HG03354 (cell line): Measurements from ENCODE around the gene MYH11.

Experiments used
- ATAC-seq: cut with Tn5 transposase; IDR thresholded peaks from one replicate; pipeline ENCODE4 v1.9.1; 2021; ENCODE audit warnings: mild to moderate bottlenecking; ENCODE audit not compliant: unreplicated experiment, poor library complexity, severe bottlenecking

The MYH11 gene

DNA sequence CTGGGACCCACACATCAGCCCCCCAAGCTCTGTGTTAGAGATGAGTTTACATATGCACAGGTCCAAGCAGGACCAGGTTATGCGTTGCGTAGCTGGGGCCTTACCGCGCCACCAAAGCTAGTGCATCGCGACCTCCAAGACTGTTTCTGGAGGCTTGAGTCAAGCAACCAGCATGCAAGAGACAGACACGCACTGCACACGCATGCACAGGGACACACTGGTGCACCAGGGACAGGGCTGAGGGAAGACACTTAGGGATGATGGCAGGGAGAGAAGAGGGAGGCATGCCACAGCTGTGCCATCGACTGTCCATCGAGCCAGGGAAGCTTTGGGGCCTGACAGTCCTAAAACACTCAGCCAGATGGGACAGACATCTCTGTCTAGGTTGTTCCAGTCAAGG is 72.8 kb downstream of the MYH11 start:
- no peak for ATAC-seq

DNA sequence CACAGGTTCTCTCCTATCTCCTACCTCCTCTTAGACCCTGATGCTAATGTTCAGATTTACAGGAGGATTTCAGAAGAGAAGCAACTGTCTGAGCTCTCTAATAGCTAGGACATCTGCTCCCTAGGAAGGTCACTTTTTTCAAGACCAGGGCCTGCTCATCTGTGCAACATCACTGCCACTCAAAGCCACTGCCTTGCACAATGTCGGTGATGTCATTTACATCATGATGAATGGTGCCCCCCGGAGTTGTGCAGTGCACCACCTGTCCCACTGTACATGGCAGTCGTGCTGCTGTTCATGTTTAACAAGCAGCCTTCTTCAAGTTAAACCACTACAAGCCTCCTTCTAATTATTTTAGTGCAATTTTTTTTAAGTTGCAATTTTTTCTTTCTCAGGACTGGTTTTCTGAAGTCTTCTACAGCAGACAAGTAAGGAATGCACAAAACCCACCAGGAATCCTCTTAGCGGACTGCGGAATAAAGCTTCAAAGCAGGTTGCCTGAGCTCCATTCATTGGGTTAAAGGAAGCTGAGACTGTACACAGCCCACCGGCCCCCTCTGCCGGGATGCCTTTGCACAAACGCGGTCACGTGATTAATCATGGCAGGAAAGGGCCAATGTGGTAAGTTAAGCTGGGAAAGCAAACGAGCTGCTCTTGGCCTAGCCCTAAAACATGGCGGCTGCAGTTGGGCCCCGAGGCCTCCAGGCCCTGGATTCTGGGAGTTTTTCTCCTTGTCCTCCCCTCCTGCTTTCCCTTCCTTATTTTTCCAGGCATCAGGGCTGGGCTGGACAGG is 74.1 kb downstream of the MYH11 start:
- ATAC-seq = no peak

DNA sequence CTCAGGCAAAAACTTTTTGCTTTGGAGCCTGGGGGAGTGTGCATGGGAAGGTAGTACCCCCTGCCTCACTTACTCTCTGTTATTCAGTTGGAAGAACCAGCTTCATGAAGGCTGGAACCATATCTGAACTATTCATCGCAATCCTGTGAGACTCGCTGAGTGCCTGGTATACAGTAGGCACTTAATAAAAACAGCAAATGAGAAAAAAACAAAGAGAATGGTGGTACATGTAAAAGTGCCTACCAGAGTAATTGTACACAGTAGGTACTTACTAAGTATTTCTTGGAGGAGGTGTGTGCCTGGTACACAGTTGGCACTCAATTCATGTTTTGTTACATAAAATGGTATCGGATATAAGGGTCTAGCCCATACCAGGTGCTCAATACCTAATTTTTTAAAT is 75.2 kb downstream of the MYH11 start:
- no peak for ATAC-seq

DNA sequence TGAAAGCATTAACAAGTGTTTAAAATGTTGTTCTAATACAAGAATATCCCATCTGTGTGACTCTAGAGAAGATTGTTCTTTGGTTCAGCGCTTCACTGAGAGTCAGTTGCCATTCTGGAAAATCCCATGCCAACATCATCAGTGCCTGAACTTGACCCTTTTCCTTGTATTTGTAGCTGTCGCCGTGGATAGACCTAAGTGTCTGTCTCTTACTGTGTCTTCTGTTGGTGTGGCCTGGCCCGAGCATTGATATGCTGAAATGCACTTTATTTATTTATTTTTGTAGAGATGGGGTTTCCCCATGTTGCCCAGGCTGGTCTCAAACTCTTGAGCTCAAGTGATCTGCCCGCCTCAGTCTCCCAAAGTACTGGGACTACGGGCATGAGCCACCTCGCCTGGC is 76.0 kb downstream of the MYH11 start:
- no peak for ATAC-seq

DNA sequence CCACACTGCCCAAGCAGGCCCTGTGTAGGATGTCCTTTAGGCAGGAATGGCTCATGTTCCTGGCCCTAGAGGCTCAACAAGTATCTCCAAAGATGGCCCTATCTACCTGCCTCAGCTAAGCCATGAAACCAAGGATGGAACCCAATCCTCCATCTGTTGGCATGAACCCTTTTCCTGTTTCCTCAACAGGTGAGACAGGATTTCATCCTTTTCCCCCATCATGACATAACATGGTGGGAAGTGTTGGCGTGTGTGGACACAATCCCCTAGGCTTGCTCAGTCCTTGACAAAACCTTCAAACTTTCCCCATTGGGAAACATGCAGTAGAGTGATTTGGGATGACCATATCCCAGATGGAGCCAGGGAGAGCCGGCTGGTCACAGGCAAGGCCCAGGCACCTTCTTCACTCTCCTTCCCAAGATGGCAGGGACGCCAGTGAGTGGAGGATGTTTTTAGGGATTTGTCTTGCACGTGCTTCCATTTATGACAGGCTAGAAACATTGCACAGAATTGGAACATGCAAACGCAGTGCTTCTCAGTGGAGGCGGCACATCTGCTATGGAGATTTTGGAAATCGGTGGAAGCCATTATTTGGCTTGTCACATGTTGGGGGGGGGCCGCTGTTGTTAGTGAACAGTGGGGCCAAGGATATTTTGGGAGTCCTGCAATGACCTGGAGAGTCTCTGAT is 77.0 kb downstream of the MYH11 start:
- no peak for ATAC-seq

DNA sequence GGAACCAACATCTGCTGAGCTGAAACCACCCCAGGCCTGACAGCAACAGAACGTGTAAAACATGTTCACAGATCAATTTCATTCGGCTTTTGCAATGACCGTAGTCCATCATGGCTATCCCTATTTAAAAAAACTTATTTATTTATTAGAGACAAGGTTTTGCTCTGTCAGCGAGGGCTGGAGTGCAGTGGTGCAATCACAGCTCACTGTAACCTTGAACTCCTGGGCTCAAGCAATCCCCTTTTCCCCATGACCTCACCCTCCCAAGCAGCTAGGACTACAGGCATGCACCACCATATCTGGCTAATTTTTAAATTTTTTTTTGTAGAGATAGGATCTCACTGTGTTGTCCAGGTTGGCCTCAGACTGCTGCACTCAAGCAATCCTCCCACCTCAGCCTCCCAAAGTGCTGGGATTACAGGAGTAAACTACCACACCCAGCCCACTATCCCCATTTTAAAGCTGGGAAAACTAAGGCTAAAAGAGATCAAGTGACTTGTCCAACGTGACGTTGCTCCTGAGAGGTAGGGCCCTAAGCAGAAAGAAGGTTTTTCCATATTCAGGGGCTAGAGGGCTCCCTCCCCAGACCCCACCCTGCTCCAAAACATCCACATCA is 77.7 kb downstream of the MYH11 start:
- no peak for ATAC-seq

DNA sequence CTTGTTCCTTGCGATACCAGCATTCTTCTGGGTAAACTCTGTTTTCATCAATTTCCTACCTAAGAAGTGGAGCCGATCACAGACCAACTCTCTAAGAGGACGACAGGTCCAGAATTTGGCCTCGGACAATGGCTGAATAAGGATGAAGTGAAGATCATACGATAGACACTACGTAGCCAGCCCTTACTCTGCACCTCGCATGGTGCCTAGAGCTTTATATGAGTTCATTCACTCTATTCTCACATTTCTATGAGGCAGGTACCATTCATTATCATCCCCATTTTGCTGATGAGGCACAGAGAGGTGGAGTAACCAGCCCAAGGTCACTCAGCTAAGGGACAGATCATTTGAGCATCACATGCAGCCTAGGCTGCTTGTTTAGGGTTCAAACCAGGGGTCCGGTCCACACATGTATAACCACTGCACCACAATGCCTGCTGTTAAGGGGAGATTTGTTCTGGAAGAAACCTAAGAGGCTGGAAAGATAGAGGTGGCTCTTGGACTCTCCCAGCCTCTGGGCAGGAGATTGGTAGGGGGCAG is 78.6 kb downstream of the MYH11 start:
- ATAC-seq = no peak

DNA sequence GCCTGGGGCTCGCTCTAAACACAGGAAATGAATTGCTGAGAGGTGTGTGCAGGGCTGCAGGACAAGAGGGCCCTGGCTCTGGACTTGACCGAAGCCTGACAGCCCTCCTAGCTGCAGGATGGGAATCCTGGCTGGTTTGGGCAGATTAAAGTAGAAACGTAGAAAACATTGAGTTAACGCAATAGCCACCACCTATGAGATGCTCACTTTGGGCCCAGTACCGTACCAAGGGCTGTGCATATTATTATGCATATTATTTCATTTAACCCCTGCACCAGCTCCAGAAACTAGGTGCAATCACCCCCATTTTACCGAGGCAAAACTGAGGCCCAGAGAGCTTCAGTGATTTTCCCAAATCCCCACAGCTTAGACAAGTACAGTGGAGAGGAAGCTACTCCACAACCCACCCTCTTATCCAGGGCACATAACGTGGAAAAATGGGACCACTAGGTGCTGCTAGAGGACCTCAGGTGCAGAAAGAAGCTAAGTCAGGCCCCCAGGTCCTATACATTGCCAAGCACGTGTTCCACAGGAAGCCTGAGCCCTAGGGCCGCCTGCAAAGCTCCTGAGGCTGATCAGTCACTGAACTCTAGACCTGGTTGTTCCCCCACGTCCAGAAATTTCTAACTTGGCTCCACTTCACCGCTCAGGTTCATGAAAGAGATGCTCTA is 79.2 kb downstream of the MYH11 start:
- no peak for ATAC-seq

DNA sequence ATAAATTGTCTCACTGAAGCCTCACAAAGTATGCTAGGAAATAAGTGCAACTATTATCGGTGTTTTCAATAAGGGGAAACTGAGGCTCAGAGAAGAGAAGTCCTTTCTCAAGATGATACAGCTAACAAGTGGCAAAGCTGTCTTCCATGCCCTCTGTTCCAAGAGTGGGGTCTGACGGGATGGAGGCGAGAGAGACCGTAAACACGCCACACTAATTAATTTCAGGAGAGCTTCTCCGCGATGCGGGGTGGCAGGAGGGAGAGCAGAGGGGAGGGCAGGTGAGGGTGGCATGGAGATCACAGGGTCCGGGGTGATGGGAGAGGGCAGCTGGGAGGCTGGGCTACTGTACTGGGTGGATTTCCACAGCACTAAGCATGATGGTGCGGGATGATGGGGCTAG is 80.3 kb downstream of the MYH11 start:
- no peak for ATAC-seq

DNA sequence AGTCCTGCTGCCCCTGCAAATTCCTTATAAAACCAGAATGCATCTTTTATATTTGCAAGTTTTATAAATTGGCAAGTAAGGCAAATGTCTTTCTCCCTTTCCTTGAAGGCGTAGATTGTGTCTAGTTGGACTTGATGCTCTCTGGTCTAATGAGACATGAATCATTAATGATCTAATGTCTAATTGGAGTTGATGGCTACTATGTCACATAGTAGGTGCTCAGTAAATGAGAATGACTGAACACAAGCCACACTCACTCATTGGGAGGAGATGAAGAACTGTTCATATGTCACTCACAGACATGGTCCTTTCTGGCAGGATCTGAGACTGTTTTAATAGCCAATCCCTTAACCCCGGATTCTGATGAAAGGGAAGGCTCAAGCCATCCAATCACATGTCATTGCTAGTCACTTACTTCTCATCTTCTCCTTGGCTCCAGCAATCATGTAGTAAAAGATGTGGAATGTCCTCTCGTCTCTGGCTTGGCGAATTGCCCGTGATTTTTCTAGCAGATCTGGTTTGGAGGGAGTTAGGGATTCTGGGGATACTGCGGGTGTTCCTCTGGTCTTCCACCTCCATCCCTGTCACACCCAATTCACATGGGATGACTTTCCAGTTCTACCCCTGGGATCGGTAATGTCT is 81.0 kb downstream of the MYH11 start:
- no peak for ATAC-seq

DNA sequence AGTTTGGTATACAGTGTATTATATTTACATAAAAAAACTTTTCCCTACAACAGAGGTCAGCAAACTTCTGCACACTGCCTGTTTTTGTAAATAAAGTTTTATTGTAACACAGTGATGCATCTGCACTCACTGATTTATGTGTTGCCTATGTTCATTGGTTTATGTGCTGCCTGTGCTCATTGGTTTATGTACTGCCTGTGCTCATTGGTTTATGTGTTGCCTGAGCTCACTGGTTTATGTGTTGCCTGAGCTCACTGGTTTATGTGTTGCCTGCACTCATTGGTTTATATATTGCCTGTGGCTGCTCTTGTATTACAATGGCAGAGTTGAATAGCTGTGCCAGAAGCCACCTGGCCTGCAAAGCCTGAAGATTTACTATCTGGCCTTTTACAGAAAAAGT is 81.6 kb downstream of the MYH11 start:
- ATAC-seq = no peak

DNA sequence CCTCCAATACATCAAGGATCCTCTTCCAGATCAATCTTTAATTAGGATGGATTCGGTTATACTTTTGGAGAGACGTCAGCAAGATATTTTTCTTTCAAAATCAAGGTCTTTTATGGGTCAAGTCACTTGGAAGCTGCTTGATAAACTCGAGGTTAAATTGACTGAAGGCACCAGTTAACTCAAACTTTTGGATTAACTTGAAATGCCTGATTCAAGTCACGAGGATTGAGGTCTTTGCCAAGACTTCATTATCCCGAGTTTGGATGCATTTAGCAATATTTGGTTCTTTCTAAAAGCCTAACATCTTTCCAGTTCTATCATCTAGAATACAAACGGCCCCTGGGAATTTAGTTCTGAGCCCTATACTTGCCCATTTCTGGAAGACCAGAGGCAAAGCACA is 82.9 kb downstream of the MYH11 start:
- ATAC-seq = no peak

DNA sequence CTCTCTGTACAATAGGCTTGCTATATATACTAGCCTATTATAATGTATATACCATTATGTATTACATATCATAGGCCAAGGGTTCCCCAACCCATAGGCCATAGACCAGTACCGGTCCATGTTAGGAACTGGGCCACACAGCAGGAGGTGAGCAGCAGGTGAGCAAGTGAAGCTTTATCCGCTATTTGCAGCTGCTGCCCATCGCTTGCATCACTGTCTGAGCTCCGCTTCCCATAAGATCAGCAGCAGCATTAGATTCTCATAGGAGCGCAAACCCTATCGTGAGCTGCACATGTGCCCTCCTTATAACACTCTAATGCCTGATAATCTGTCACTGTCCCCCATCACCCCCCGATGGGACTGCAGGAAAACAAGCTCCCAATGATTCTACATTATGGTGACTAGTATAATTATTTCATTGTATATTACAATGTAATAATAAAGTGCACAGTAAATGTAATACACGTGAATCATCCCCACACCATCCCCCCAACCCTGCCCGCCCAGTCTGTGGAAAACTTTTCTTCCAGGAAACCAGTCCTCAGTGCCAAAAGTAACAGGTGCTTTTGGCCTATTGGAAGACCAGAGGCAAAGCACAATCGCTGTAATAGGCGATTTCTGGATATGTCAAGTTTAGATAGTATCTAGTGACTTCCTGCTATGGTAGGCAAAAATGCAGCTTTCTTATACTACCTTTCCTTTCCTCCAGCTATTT is 84.1 kb downstream of the MYH11 start:
- ATAC-seq = no peak

DNA sequence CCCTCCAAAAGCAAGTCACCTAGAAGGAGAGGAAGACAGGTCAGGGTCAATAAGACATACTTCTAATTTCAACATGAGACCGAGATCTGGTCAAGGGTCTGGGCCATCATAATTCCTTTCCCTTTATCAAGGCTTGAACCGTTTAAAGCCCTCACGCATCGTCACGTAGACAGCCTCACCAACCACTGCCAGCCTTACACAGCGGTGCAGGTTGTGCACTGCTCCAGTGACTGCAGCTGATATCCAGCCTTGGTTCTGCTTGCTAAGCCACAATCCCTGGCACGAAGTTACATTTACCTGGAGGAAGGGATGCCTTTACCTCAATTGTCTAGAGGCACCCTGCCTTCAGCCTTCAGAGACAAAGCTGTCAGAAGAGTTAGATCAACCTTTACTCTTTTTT is 85.1 kb downstream of the MYH11 start:
- no peak for ATAC-seq

DNA sequence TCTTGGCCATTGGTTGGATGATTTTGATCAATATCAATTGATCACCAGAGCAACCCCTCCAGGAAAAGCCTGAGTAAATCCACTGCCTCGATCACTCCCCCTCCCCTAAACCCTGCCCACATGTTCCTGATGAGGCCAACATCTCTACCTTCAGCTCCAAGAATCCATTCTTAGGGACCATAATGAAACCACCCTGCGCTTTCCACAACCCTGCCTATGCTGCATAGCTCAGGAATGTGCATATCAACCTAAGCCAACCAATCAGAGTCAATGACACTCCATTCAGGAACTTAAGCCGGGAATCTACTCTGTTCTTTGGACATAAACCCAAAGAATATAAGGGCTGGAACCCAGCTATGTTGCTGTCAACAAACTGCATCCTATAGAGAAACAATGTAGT is 86.3 kb downstream of the MYH11 start:
- no peak for ATAC-seq

DNA sequence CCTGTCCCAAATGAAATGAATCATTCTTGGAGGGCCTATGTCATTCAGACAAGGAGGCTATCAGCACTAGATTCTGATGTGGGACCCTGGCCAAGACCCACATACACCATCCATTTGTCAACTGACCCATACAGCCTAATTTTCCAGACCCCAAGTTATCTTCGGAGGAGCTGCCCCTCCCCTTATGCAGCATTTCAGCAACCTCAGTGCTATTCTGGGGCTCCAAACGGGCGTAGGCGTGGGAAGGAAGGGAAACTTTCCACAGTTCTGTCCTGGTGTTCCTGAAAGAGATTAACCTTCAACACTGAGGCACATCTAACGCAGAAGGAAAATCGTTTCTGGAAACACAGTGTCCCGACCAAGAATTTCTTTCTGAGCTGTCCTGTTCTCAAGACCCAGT is 86.7 kb downstream of the MYH11 start:
- ATAC-seq = no peak

DNA sequence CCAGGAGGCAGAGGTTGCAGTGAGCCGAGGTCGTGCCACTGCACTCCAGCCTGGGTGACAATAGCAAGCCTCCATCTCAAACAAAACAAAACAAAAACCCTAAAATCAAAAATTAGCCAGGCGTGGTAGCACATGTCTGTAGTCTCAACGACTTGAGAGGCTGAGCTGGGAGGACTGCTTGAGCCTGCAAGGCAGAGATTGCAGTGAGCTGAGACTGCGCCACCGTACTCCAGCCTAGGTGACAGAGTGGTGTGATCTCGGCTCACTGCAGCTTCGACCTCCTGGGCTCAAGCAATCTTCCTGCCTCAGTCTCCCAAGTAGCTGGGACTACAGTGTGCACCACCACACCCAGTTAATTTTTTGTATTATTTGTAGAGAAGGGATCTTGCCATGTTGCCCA is 87.6 kb downstream of the MYH11 start:
- ATAC-seq = no peak

DNA sequence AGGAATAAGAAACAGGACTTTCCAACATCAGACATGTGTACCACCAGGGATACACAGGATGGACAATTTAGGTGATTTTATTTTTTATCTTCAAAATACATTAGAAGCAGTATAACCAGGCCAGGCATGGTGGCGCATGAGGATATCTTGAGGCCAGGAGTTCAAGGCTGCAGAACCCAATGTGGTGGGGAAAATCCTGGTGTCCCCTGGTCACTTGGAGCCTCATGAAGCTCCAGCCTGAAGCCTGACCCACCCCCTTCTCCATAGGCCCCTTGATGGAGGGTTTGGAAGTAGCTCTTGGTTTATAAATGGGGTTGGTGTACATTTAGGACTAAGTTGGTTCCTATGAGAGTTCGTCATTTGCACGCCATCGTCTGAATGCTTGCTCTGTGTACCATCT is 88.6 kb downstream of the MYH11 start:
- no peak for ATAC-seq

DNA sequence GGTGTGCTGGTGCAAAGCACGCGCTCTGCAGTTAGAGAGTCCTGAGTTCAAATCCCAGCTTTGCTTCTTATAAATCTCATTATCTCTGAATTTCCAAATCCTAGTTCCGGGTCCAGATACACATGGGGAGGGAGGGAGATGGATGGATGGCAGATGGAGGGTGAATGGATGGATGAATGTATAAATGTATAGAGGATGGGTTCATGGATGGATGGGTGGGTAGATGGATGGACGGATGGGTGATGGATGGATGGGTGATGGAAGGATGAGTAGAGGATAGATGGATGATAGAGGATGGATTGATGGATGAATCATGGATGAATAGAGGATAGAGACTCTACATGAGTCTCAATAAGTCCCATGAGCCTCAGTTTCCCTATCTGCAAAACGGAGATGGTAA is 89.9 kb downstream of the MYH11 start:
- ATAC-seq = no peak
